IMR-90 (cell line): ENCODE results near the gene FEM1B. TPM values are rescaled to one million over a fixed set of nuclear protein-coding genes. Genes with fewer than 3 reads are reported as not detected.

Experiments used
- ATAC-seq: fragments of 200-7000 bp; cut with Tn5 transposase; 2 replicates; pipeline ENCODE4 v1.9.1; 2020; ENCODE audit warnings: low read depth, mild to moderate bottlenecking, moderate library complexity
- BruUV-seq: library from RNA; stranded (reverse); fragments of 400-500 nt; replicated peaks from 2 replicates; lab custom pipeline; 2021; lab: Mats Ljungman, UMichigan
- CTCF ChIA-PET: fragments of 300-600 bp; formaldehyde crosslinking; extraction: SDS; loops from one replicate; lab custom pipeline; 2021; ENCODE audit warnings: antibody characterized with exemption; lab: Yijun Ruan, JAX
- POLR2A ChIA-PET: fragments of 300-600 bp; sonication (Branson Sonifier 250); formaldehyde crosslinking; loops from one replicate; lab custom pipeline; 2022; ENCODE audit warnings: antibody characterized with exemption; ENCODE audit not compliant: unreplicated experiment; lab: Charles Lee
- DNase-seq: peaks from one replicate; pipeline ENCODE4 v3.0.0; 2013
- H2AFZ ChIP-seq: replicated peaks from 2 replicates; pipeline ENCODE3; 2013; ENCODE audit warnings: low read length, mild to moderate bottlenecking; ENCODE audit not compliant: poor library complexity
- H2AK5ac ChIP-seq: 2 replicates; pipeline ENCODE4 v1.6.1; 2013; ENCODE audit warnings: low read depth, low read length, inconsistent platforms
- H2AK9ac ChIP-seq: replicated peaks from 2 replicates; pipeline ENCODE3; 2013; ENCODE audit warnings: mild to moderate bottlenecking, low read depth, low read length, moderate library complexity; ENCODE audit not compliant: poor library complexity
- H2BK120ac ChIP-seq: 2 replicates; pipeline ENCODE4 v1.6.1; 2013; ENCODE audit warnings: low read depth, low read length, inconsistent platforms
- H2BK15ac ChIP-seq: 3 replicates; pipeline ENCODE4 v1.6.1; 2013; ENCODE audit warnings: low read depth, low read length, inconsistent platforms
- H2BK20ac ChIP-seq: 2 replicates; pipeline ENCODE4 v1.6.1; 2013; ENCODE audit warnings: low read depth, mild to moderate bottlenecking, inconsistent platforms, low read length, moderate library complexity
- H2BK5ac ChIP-seq: 2 replicates; pipeline ENCODE4 v1.6.1; 2013; ENCODE audit warnings: mild to moderate bottlenecking, low read depth, low read length, inconsistent platforms; ENCODE audit not compliant: poor library complexity, severe bottlenecking
- H3K14ac ChIP-seq: replicated peaks from 2 replicates; pipeline ENCODE4 v1.6.1; 2013; ENCODE audit warnings: low read depth, low read length, inconsistent platforms
- H3K18ac ChIP-seq: 2 replicates; pipeline ENCODE4 v1.6.1; 2013; ENCODE audit warnings: low read depth, low read length, control low read depth
- H3K23ac ChIP-seq: 2 replicates; pipeline ENCODE4 v1.6.1; 2013; ENCODE audit warnings: low read depth, low read length, inconsistent platforms
- H3K27ac ChIP-seq: 2 replicates; pipeline ENCODE4 v1.5.1; 2013; ENCODE audit warnings: mild to moderate bottlenecking, control low read depth, low read length; ENCODE audit not compliant: insufficient read depth
- H3K27me3 ChIP-seq: 2 replicates; pipeline ENCODE4 v1.6.1; 2013; ENCODE audit warnings: low read length; ENCODE audit not compliant: control insufficient read depth, insufficient read depth
- H3K36me3 ChIP-seq: 2 replicates; pipeline ENCODE4 v1.6.1; 2013; ENCODE audit warnings: low read length, mixed read lengths; ENCODE audit not compliant: control insufficient read depth, insufficient read depth
- H3K4ac ChIP-seq: 2 replicates; pipeline ENCODE4 v1.6.1; 2013; ENCODE audit warnings: low read depth, low read length, inconsistent platforms
- H3K4me1 ChIP-seq: 2 replicates; pipeline ENCODE4 v1.6.1; 2013; ENCODE audit warnings: low read length, mixed read lengths; ENCODE audit not compliant: control insufficient read depth, insufficient read depth
- H3K4me2 ChIP-seq: 2 replicates; pipeline ENCODE4 v1.6.1; 2013; ENCODE audit warnings: low read depth, mild to moderate bottlenecking, control low read depth, low read length, moderate library complexity
- H3K4me3 ChIP-seq: 2 replicates; pipeline ENCODE4 v1.5.1; 2013; ENCODE audit warnings: low read depth, mild to moderate bottlenecking, control low read depth, low read length, moderate library complexity; ENCODE audit not compliant: insufficient read depth
- H3K56ac ChIP-seq: 2 replicates; pipeline ENCODE4 v1.6.1; 2013; ENCODE audit warnings: low read length, inconsistent platforms; ENCODE audit not compliant: insufficient read depth; ENCODE audit errors: extremely low read depth
- H3K79me1 ChIP-seq, 2 experiments: 2 replicates each; pipeline ENCODE4 v1.6.1; 2013; ENCODE audit warnings: low read length in 2 of 2, inconsistent platforms in 1 of 2, low read depth in 1 of 2
- H3K9ac ChIP-seq: 2 replicates; pipeline ENCODE4 v1.6.1; 2013; ENCODE audit warnings: low read depth, low read length, control low read depth
- H3K9me1 ChIP-seq: 2 replicates; pipeline ENCODE4 v1.6.1; 2013; ENCODE audit warnings: low read length, inconsistent platforms; ENCODE audit not compliant: insufficient read depth
- H3K9me3 ChIP-seq: 2 replicates; pipeline ENCODE4 v1.6.1; 2013; ENCODE audit warnings: low read length; ENCODE audit not compliant: control insufficient read depth, insufficient read depth
- H4K20me1 ChIP-seq: 2 replicates; pipeline ENCODE4 v1.6.1; 2013; ENCODE audit warnings: low read length, inconsistent platforms; ENCODE audit not compliant: insufficient read depth
- H4K5ac ChIP-seq: 2 replicates; pipeline ENCODE4 v1.6.1; 2013; ENCODE audit warnings: mild to moderate bottlenecking, low read depth, low read length, control low read depth
- H4K8ac ChIP-seq, 2 experiments: 2 replicates each; pipeline ENCODE4 v1.6.1; 2013; ENCODE audit warnings: low read depth in 2 of 2, low read length in 2 of 2, control low read depth in 1 of 2, inconsistent platforms in 1 of 2
- H4K91ac ChIP-seq: 2 replicates; pipeline ENCODE4 v1.6.1; 2013; ENCODE audit warnings: low read depth, low read length, inconsistent platforms; ENCODE audit not compliant: insufficient read depth
- BHLHE40 ChIP-seq: fragments of 150-350 bp; IDR thresholded peaks from 2 replicates; pipeline ENCODE4 v1.6.1; 2016; ENCODE audit warnings: mild to moderate bottlenecking, low read depth, low read length
- CEBPB ChIP-seq: IDR thresholded peaks from 2 replicates; pipeline ENCODE4 v1.6.1; 2012; ENCODE audit warnings: low read depth, low read length, improper control_type of control experiment
- CHD1 ChIP-seq: IDR thresholded peaks from 2 replicates; pipeline ENCODE4 v1.6.1; 2012; ENCODE audit warnings: low read depth, low read length, improper control_type of control experiment
- FOS ChIP-seq: fragments of 150-350 bp; IDR thresholded peaks from 2 replicates; pipeline ENCODE4 v1.6.1; 2016; ENCODE audit warnings: low read depth, low read length
- MAFK ChIP-seq: IDR thresholded peaks from 2 replicates; pipeline ENCODE4 v1.6.1; 2012; ENCODE audit warnings: low read depth, low read length, improper control_type of control experiment
- MAZ ChIP-seq: IDR thresholded peaks from 2 replicates; pipeline ENCODE4 v1.6.1; 2012; ENCODE audit warnings: low read depth, mild to moderate bottlenecking, low read length, improper control_type of control experiment, moderate library complexity, borderline replicate concordance
- MXI1 ChIP-seq: IDR thresholded peaks from 2 replicates; pipeline ENCODE4 v1.6.1; 2012; ENCODE audit warnings: low read depth, mild to moderate bottlenecking, low read length, moderate library complexity, borderline replicate concordance
- NFE2L2 ChIP-seq: fragments of 150-350 bp; IDR thresholded peaks from 2 replicates; pipeline ENCODE4 v1.6.1; 2016; ENCODE audit warnings: low read depth, mild to moderate bottlenecking, low read length
- POLR2A ChIP-seq: IDR thresholded peaks from 2 replicates; pipeline ENCODE4 v1.6.1; 2012; ENCODE audit warnings: mild to moderate bottlenecking, low read depth, low read length
- RAD21 ChIP-seq: IDR thresholded peaks from 2 replicates; pipeline ENCODE4 v1.6.1; 2012; ENCODE audit warnings: low read length, improper control_type of control experiment
- RFX5 ChIP-seq: IDR thresholded peaks from 2 replicates; pipeline ENCODE4 v1.8.0; 2012; ENCODE audit warnings: low read depth, mild to moderate bottlenecking, low read length, moderate library complexity
- SMC3 ChIP-seq: fragments of 150-350 bp; IDR thresholded peaks from 2 replicates; pipeline ENCODE4 v1.6.1; 2016; ENCODE audit warnings: low read depth, mild to moderate bottlenecking, antibody characterized with exemption, low read length, moderate library complexity
- WGBS, 2 experiments: methylation state at CpG; one replicate each; pipeline versions ENCODE4 v1.1.5 to v1.1.7; 2013; ENCODE audit warnings: missing lambda C conversion rate in 2 of 2; ENCODE audit not compliant: insufficient read length in 1 of 2; ENCODE audit errors: extremely low coverage in 2 of 2; 5-methylcytosine and 5-hydroxymethylcytosine counted together
- dilution Hi-C: fragments of 300-500 bp; cut with HindIII; formaldehyde crosslinking; loops from one replicate; pipeline ENCODE4 v1.14.3; 2018; ENCODE audit warnings: low sequenced_read_pairs; ENCODE audit not compliant: unreplicated experiment
- in situ Hi-C: fragments of 300-500 bp; cut with MboI; formaldehyde crosslinking; loops from 3 replicates; pipeline ENCODE4 v1.14.3; 2019; ENCODE audit warnings: low sequenced_read_pairs, inconsistent platforms, mixed read lengths
- intact Hi-C: fragments of 100-400 bp; cut with micrococcal nuclease; formaldehyde crosslinking; loops from 2 replicates; pipeline ENCODE4 v1.10.0; 2022
- polyA plus RNA-seq, 3 experiments: library from polyadenylated mRNA; depleted of rRNA; stranded (reverse); fragments of >200 nt; gene quantifications; 2 replicates each; pipeline ENCODE4 v1.2.3, GENCODE V29; 2012; ENCODE audit warnings: low replicate concordance in 1 of 3
- total RNA-seq: library from RNA; depleted of rRNA; stranded (reverse); fragments of >200 nt; gene quantifications from 2 replicates; pipeline ENCODE4 v1.2.3, GENCODE V29; 2012
- TF ChIP-seq, protein P1 (sequence below): fragments of 150-350 bp; IDR thresholded peaks from 2 replicates; pipeline ENCODE4 v1.6.1; 2017; ENCODE audit warnings: mild to moderate bottlenecking, antibody characterized with exemption, low read length, low read depth
- TF ChIP-seq, protein P2 (sequence below): conservative IDR thresholded peaks from 2 replicates; pipeline ENCODE4 v1.5.1; 2012; ENCODE audit warnings: mild to moderate bottlenecking, low read depth, low read length, improper control_type of control experiment
- TF ChIP-seq, protein P3 (sequence below): fragments of 150-350 bp; IDR thresholded peaks from 2 replicates; pipeline ENCODE4 v1.6.1; 2016; ENCODE audit warnings: low read depth, mild to moderate bottlenecking, low read length, moderate library complexity, borderline replicate concordance

FEM1B gene
- total and polyA plus RNA-seq, 2 of the 4 experiments (the other 2 are of a cell fraction), result 16.9 to 51.4 TPM

DNA sequence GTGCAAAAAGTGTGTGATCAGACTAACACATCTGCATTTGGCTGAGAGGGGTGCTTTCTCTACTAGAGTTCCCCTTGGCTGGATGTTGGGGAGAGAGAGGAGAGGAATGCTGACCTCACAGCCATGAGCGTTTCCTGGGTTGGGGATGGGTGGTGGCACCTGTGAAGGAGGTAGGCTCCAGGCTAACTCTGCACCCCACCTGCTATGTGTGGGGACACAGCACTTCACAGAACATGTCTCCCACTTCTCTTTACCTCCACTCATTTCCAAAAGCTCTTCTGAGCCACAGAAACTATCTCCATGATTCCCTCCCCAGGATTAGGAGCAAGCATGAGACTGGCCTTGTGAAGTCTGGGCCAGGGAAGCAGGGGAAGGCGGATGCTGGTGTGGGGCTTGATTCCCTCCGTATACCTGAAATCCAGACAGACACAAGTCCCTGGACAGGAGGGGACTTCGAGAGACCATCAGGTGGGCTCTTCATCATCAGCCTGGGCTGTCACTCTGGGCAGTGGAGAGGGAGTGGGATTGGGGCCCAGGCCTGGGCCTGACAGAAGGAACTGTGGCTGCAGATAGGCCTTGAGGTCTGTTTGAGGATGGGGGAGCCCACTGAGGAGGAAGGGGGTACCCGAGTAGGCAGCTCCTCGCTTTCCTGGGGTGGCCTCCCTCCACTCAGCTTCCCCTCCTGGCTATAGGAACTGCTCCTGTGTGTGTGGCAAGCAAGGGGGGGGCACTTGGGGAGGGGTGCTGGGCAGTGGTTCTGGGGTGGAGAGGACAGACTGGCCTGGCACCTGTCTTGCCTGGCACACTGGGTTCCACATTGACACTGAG lies 40.7 kb downstream of the FEM1B start:
- ATAC-seq, result no peak
- Histone ChIP-seq H3K4me1 (no peaks in the 10 kb centered on the region; the same call in 1 of the 2 replicates), H3K56ac (no peak overlapping the region), H4K8ac (no peak overlapping the region), H3K23ac (no peak overlapping the region), H3K79me1 (no peaks in the 10 kb centered on the region), H2BK120ac (no peak overlapping the region), H2AK9ac (peak overlapping the region; percentile 48), H3K18ac (no peak overlapping the region), H4K91ac (no peak overlapping the region), H3K9me1 (peaks cover 2% of the 10 kb centered on the region; the same call in 1 of the 2 replicates), H2BK5ac (no peak overlapping the region), H3K27ac (no peak overlapping the region), H2BK20ac (no peak overlapping the region), H2BK15ac (no peak overlapping the region), H3K4me3 (no peak overlapping the region), H4K5ac (no peak overlapping the region), H4K20me1 (no peaks in the 10 kb centered on the region), H3K14ac (no peak overlapping the region), H3K9ac (no peak overlapping the region), H3K4me2 (no peak overlapping the region), H3K4ac (no peak overlapping the region), H3K9me3 (no peaks in the 10 kb centered on the region), H3K36me3 (peaks cover 3% of the 10 kb centered on the region; the same call in 1 of the 2 replicates), H3K27me3 (no peaks in the 10 kb centered on the region), H2AK5ac (0 out of 2 replicates have a peak overlapping the region, but pooled peaks have one; percentile 16), H2AFZ (no peak overlapping the region)
- WGBS, 2 experiments, result no CpG with 5 or more reads among the region's 6 CpGs
- ChIA-PET POLR2A (no interaction called here), CTCF (no interaction called here)
- in situ Hi-C loops (no loop called here), dilution Hi-C loops (no loop called here), intact Hi-C loops (no loop called here)
- no peak for DNase-seq
- no TSS peak for BruUV-seq
- TF ChIP-seq FOS (no peak), CEBPB (no peak), CHD1 (no peak), NFE2L2 (no peak), RFX5 (no peak), POLR2A (no peak), MXI1 (no peak), BHLHE40 (no peak), MAFK (no peak), RAD21 (no peak), SMC3 (no peak), MAZ (no peak)
- TF ChIP-seq, protein P1, sequence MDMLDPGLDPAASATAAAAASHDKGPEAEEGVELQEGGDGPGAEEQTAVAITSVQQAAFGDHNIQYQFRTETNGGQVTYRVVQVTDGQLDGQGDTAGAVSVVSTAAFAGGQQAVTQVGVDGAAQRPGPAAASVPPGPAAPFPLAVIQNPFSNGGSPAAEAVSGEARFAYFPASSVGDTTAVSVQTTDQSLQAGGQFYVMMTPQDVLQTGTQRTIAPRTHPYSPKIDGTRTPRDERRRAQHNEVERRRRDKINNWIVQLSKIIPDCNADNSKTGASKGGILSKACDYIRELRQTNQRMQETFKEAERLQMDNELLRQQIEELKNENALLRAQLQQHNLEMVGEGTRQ, result no peak
- TF ChIP-seq, protein P2, sequence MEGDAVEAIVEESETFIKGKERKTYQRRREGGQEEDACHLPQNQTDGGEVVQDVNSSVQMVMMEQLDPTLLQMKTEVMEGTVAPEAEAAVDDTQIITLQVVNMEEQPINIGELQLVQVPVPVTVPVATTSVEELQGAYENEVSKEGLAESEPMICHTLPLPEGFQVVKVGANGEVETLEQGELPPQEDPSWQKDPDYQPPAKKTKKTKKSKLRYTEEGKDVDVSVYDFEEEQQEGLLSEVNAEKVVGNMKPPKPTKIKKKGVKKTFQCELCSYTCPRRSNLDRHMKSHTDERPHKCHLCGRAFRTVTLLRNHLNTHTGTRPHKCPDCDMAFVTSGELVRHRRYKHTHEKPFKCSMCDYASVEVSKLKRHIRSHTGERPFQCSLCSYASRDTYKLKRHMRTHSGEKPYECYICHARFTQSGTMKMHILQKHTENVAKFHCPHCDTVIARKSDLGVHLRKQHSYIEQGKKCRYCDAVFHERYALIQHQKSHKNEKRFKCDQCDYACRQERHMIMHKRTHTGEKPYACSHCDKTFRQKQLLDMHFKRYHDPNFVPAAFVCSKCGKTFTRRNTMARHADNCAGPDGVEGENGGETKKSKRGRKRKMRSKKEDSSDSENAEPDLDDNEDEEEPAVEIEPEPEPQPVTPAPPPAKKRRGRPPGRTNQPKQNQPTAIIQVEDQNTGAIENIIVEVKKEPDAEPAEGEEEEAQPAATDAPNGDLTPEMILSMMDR, result no peak
- TF ChIP-seq, protein P3, sequence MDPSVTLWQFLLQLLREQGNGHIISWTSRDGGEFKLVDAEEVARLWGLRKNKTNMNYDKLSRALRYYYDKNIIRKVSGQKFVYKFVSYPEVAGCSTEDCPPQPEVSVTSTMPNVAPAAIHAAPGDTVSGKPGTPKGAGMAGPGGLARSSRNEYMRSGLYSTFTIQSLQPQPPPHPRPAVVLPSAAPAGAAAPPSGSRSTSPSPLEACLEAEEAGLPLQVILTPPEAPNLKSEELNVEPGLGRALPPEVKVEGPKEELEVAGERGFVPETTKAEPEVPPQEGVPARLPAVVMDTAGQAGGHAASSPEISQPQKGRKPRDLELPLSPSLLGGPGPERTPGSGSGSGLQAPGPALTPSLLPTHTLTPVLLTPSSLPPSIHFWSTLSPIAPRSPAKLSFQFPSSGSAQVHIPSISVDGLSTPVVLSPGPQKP, result no peak
